Measurements from ENCODE around the gene ULK4. TPM values are rescaled to one million over a fixed set of nuclear protein-coding genes. Genes with fewer than 3 reads are reported as not detected.

Gene ULK4
- total and polyA plus RNA-seq, 2 of the 4 experiments (the other 2 are of a cell fraction) = 2.7 to 5.0 TPM

DNA sequence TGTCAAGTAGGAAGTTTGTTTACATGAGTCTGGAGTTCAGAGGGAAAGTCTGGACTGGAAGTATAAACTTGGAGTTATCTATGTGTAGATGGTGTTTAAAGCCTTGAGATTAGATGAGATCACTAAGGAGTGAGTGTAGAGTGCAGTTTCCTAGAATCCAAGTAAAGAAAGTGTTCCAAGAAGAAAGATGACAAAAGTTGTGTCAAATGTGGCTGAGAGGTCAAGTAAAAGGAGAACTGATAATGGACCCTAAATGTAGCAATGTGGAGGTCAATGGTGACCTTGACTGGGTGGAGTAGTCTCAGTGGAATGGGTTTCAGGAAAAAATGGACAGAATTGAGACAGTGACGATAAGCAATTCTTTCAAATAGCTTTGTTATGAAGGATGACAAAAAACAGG lies 39.9 kb upstream of the ULK4 start:
- no peak overlapping the region for H3K9ac ChIP-seq (ENCODE audit: low read depth, low read length)
- H2AK9ac ChIP-seq (replicated peaks; ENCODE audit: low read depth, low read length, poor library complexity) = no peak overlapping the region
- POLR2A ChIA-PET (ENCODE audit: unreplicated experiment) = no interaction called here
- H3K4me2 ChIP-seq (ENCODE audit: low read depth, low read length) = no peak overlapping the region
- H3K23ac ChIP-seq (ENCODE audit: low read depth, low read length) = no peak overlapping the region
- CTCF ChIA-PET = interaction anchor here (0.5 to 0.6 kb wide), 2 partner anchors 9 to 480 kb away, joined by 4 read pairs; no protein-coding TSS in a partner anchor
- DNase-seq (peak; percentile 13), ATAC-seq (ENCODE audit: low read depth) (peak; percentile 37; the same call in 1 of the 2 replicates)
- 100% methylated on average over 1 of the region's 1 CpG; no CpG with 5 or more reads in 1 of the 2 experiments for WGBS, 2 experiments (ENCODE audit: extremely low coverage in 2 of 2, insufficient read length in 1 of 2)
- H3K56ac ChIP-seq (ENCODE audit: extremely low read depth, insufficient read depth, low read length) = no peak overlapping the region
- H3K4ac ChIP-seq (ENCODE audit: low read depth, low read length) = no peak overlapping the region
- no peaks in the 10 kb centered on the region for H3K9me1 ChIP-seq (ENCODE audit: insufficient read depth, low read length)
- H2BK20ac ChIP-seq (ENCODE audit: low read depth, low read length) = no peak overlapping the region
- H3K79me1 ChIP-seq (ENCODE audit: low read depth in 1 of 2, low read length in 2 of 2) = no peaks in the 10 kb centered on the region
- peaks cover 2% of the 10 kb centered on the region for H3K9me3 ChIP-seq (ENCODE audit: control insufficient read depth, insufficient read depth, low read length)
- H3K18ac ChIP-seq (ENCODE audit: low read depth, low read length) = no peak overlapping the region
- H2BK120ac ChIP-seq (ENCODE audit: low read depth, low read length) = no peak overlapping the region
- no peak overlapping the region for H2BK5ac ChIP-seq (ENCODE audit: low read depth, low read length, poor library complexity, severe bottlenecking)
- H3K27ac ChIP-seq (ENCODE audit: insufficient read depth, low read length) = no peak overlapping the region
- H4K5ac ChIP-seq (ENCODE audit: low read depth, low read length) = no peak overlapping the region
- no peak overlapping the region for H2BK15ac ChIP-seq (ENCODE audit: low read depth, low read length)
- H2AK5ac ChIP-seq (ENCODE audit: low read depth, low read length) = no peak overlapping the region
- no peak overlapping the region for H4K91ac ChIP-seq (ENCODE audit: insufficient read depth, low read depth, low read length)
- no peak overlapping the region for H3K4me3 ChIP-seq (ENCODE audit: insufficient read depth, low read depth, low read length)
- no peak overlapping the region for H3K14ac ChIP-seq (replicated peaks; ENCODE audit: low read depth, low read length)
- no peak overlapping the region for H2AFZ ChIP-seq (replicated peaks; ENCODE audit: low read length, poor library complexity)
- H3K4me1 ChIP-seq (ENCODE audit: control insufficient read depth, insufficient read depth, low read length) = no peaks in the 10 kb centered on the region
- no peaks in the 10 kb centered on the region for H3K27me3 ChIP-seq (ENCODE audit: control insufficient read depth, insufficient read depth, low read length)
- H4K20me1 ChIP-seq (ENCODE audit: insufficient read depth, low read length) = no peaks in the 10 kb centered on the region
- H3K36me3 ChIP-seq (ENCODE audit: control insufficient read depth, insufficient read depth, low read length) = no peaks in the 10 kb centered on the region
- in situ Hi-C loops (cut with MboI; ENCODE audit: low sequenced_read_pairs) = no loop called here
- TF ChIP-seq MAFK (IDR thresholded peaks at IDR 0.05; ENCODE audit: low read depth, low read length) (no peak), NFE2L2 (IDR thresholded peaks at IDR 0.05; ENCODE audit: low read depth, low read length) (no peak), CEBPB (IDR thresholded peaks at IDR 0.05; ENCODE audit: low read depth, low read length) (no peak), FOS (IDR thresholded peaks at IDR 0.05; ENCODE audit: low read depth, low read length) (no peak), SMC3 (IDR thresholded peaks at IDR 0.05; ENCODE audit: low read depth, low read length) (no peak), MAZ (IDR thresholded peaks at IDR 0.05; ENCODE audit: borderline replicate concordance, low read depth, low read length) (no peak), CHD1 (IDR thresholded peaks at IDR 0.05; ENCODE audit: low read depth, low read length) (no peak), POLR2A (IDR thresholded peaks at IDR 0.05; ENCODE audit: low read depth, low read length) (no peak), RFX5 (IDR thresholded peaks at IDR 0.05; ENCODE audit: low read depth, low read length) (no peak), RCOR1 (IDR thresholded peaks at IDR 0.05; ENCODE audit: insufficient replicate concordance, low read length) (no peak), RAD21 (IDR thresholded peaks at IDR 0.05; ENCODE audit: low read length) (no peak), MXI1 (IDR thresholded peaks at IDR 0.05; ENCODE audit: borderline replicate concordance, low read depth, low read length) (no peak), BHLHE40 (IDR thresholded peaks at IDR 0.05; ENCODE audit: low read depth, low read length) (no peak)
- TF ChIP-seq, protein P1, sequence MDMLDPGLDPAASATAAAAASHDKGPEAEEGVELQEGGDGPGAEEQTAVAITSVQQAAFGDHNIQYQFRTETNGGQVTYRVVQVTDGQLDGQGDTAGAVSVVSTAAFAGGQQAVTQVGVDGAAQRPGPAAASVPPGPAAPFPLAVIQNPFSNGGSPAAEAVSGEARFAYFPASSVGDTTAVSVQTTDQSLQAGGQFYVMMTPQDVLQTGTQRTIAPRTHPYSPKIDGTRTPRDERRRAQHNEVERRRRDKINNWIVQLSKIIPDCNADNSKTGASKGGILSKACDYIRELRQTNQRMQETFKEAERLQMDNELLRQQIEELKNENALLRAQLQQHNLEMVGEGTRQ (IDR thresholded peaks at IDR 0.05; ENCODE audit: low read depth, low read length) = no peak
- TF ChIP-seq, protein P2, sequence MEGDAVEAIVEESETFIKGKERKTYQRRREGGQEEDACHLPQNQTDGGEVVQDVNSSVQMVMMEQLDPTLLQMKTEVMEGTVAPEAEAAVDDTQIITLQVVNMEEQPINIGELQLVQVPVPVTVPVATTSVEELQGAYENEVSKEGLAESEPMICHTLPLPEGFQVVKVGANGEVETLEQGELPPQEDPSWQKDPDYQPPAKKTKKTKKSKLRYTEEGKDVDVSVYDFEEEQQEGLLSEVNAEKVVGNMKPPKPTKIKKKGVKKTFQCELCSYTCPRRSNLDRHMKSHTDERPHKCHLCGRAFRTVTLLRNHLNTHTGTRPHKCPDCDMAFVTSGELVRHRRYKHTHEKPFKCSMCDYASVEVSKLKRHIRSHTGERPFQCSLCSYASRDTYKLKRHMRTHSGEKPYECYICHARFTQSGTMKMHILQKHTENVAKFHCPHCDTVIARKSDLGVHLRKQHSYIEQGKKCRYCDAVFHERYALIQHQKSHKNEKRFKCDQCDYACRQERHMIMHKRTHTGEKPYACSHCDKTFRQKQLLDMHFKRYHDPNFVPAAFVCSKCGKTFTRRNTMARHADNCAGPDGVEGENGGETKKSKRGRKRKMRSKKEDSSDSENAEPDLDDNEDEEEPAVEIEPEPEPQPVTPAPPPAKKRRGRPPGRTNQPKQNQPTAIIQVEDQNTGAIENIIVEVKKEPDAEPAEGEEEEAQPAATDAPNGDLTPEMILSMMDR (conservative IDR thresholded peaks at IDR 0.05; ENCODE audit: low read depth, low read length) = no peak
- TF ChIP-seq, protein P3, sequence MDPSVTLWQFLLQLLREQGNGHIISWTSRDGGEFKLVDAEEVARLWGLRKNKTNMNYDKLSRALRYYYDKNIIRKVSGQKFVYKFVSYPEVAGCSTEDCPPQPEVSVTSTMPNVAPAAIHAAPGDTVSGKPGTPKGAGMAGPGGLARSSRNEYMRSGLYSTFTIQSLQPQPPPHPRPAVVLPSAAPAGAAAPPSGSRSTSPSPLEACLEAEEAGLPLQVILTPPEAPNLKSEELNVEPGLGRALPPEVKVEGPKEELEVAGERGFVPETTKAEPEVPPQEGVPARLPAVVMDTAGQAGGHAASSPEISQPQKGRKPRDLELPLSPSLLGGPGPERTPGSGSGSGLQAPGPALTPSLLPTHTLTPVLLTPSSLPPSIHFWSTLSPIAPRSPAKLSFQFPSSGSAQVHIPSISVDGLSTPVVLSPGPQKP (IDR thresholded peaks at IDR 0.05; ENCODE audit: borderline replicate concordance, low read depth, low read length) = no peak
- dilution Hi-C loops (cut with HindIII; ENCODE audit: low sequenced_read_pairs, unreplicated experiment) = no loop called here
- BruUV-seq (replicated peaks) = no TSS peak
- intact Hi-C loops (cut with micrococcal nuclease) = no loop called here
- H4K8ac ChIP-seq (ENCODE audit: low read depth in 2 of 2, low read length in 2 of 2) = no peak overlapping the region
